ENCODE data around the gene WHRN.

Gene WHRN

DNA sequence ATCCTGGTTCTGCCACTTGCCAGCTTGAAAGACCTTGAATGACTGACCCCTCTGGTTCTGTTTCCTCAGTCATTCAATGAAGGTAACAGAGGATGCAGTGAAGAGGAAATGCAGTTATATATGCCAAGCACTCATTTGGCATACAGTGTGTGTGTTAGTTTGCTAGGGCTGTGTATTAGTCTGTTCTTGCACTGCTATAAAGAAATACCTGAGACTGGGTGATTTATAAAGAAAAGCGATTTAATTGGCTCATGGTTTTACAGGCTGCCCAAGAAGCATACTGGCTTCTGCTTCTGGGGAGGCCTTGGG, 8.6 kb upstream of the WHRN start:
- DNase-seq (ENCODE audit: low spot score): no peak

GRCh38 chr9:114513055-114513958, 8.0 kb upstream of the WHRN start:
- DNase-seq (ENCODE audit: low spot score): no peak

DNA sequence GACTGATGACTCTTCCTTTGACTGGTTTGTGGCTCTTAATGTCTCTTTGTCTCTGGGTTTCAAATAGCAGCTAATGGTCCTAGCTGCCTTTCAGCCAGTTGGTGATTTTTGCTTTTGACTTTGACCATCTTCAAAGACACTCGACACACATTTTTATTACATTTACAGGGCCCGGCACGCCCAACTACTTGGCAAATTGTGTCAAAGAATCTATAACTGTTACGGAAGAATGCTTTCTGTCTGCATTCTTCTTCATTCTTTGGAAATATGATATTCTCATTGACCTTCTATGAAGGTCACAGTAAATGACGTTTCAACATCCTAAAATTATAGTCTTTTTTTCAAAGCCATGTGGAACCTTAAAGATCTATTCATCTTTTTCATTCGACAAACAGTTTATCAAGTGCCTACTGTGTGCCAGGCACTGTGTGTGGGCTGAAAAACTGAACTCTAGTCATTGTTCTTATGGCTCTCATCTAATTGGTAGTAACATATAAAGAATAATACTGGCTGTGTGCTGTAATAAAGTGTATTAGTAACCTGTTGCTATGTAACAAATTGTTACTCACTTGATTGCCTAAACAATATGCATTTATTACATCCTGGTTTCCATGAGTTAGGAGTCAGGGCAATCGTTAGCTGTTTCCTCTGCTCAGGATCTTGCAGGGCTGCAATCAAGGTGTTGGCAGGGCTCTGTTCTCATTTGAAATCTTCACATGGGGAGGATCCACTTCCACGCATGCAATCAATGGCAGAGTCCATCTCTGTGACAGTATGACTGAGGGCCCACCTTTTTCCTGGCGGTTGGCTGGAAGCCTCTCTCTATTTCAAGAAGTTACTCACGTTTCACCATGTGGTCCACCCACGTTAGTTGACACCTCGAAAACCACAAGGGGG, 7.0 kb upstream of the WHRN start:
- no peak for DNase-seq (ENCODE audit: low spot score)

- DNase-seq (ENCODE audit: low spot score): peak; percentile 46
Measured at GRCh38 chr9:114507726-114508125, 2.5 kb upstream of the WHRN start.

GRCh38 chr9:114506082-114506390, 763 bp upstream of the WHRN start:
- DNase-seq (ENCODE audit: low spot score): no peak

DNA sequence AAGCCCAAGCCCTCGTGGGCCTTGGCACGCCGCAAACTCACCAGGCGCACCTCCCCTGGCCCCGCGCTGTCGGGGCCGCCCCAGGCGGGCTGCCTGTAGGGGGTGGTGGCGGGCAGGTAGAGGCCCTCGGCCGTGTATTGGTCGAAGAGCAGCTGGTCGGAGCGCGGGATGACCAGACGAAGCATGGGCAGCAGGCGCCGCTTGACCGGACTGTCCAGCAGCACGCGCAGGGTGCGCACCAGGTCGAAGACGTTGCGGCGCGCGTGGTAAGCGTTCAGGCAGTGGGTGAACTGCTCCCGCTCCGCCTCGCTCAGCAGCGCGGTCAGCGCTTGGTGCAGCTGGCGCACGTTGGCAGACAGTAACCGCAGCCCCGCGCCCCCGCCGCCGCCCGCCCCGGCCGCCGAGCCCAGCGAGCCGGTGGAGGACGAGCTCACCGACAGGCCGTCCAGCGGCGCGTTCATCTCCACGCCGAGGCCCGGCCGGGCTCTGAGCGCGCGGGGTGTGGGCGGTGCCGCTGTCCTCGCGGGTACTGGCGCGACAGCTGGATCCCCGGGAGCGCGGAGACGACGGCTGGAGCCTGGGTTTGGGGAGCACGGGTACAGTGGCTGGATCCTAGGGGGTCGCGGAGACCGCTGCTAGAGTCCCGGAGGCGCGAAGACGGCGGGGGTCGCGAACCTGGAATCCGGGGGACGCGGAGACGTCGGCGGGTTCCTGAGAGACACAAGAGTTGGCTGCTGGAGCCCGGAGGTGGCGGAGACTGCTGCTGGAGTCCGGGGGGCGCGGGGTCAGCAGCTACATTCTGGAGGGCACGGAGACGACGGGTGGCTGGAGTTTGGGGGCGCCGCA, 709 bp downstream of the WHRN start:
- DNase-seq (ENCODE audit: low spot score): peak; percentile 61

- DNase-seq (ENCODE audit: low spot score): no peak
Measured at GRCh38 chr9:114503522-114504340, 1.5 kb downstream of the WHRN start.

- DNase-seq (ENCODE audit: low spot score): no peak
Measured at GRCh38 chr9:114503009-114503408, 2.3 kb downstream of the WHRN start.

DNA sequence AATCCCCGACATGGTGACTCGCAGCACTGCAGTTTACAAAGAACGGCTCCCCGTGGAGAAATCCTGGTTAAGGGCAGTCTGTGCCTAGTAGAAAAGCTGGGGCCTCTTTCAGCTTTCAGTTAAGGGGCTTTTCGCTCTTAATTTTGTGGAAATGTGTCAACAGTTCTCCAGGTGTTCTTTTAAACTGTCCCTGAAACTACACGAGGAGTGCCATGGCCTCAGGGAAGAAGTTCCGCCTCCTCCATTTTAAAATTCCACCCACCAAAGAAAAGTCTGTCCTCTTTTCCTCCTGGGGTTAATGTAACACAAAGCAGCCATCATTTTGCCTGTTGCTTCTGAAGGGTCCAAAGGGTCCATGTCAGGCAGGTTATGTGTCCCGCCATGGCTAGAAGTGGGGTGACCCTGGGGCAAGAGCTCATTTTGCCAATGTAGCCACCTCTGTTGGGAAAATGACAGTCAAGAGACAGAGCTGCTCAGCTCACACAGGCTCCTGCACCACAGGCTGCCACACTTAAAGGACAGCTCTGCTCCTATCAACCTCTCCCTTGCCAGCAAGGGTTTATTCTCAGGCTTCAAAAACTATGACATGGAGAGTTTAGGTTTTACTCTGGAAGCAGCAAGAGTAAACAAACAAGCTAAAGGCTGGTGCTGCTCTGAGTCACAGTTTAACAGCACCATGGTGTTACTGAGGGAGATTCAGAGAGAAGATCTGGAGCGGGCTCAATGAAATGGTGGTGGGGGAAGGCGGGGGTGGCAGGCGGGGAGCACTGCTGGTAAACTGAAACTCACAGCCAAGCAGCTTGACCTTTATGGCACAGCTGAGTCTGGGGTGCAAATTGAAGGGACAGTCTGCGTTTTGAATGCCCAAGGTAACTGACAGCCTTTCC, 3.2 kb downstream of the WHRN start:
- DNase-seq (ENCODE audit: low spot score): no peak

DNA sequence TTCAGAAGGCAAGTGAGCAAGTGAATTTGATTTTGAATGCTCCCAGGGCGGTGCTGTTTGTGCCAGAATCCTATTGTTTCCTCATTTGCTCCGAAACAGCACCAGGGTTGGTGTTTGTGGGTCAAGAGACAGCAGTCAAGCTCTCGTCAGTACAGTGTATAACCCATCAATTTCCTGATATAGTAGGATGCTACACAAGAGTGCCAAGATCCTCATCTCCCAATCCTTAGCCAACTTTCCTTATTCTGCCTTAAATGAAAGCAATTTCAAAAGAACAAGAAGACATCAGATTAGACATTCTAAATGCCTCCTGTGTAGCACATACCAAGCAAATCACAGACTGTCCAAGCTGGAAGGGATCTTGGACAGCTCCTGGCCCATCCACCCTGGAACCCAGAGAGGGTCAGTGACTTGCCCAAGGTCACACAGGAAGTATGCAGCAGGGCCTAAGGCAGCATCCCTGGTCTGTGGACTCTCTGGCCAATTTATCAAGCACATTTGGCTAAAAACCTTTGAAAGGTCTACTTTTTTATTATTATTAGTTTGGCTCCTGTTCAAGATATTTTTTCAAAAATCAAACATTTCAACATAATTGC, 4.5 kb downstream of the WHRN start:
- DNase-seq (ENCODE audit: low spot score): no peak

DNA sequence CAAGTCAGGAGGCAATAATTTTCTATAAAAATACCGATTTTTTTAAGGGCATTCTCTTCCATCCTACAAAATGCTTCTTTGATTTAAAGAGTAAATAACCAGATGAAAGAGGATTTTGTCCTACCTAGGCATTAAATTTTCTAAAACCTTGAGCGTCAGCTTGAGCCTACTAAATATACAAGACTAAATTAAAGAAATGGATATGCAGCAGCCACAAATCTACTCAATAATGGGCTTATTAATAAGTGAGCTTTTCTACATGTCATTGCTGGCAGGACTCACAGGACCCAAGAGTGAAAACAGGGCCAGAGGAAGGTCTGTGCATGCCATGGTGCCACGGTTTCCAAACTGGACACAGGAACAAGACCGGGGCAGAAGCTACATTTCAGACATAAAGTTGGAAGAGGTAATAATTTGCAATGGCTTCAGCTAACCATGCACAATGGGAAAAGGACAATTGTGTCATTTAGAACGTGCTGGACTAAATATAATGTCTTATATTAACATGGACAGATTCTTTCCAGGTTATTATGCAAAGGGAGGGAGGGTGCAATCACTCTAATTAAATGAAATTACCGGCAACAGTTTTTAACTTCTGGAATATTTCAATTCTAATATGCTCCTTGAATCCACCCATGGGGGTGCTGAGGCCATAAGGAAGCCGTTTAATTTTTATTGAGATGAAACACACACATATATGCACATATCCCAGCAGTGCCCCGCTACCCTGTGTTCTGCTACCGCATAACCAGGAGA, 5.2 kb downstream of the WHRN start:
- no peak for DNase-seq (ENCODE audit: low spot score)

DNA sequence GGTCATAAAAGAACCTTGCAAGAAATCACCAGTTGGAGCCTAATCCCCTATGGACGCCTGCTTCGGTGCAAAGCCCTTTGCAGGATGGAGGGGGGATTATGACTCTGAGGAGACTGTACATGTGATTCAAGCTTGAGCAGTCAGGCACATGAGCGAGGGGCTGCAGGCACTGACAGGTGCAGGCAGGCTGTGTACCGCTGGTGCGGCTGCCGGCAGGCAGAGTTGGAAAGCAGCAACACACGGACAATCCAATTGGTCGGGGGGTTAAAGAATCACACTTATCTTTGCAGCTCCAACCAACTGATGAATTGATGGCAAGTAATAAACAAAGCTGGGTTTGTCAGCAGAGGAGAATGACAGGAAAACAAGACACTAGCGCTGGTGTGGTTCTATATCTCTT, 5.7 kb downstream of the WHRN start:
- DNase-seq (ENCODE audit: low spot score): peak; percentile 67

- DNase-seq (ENCODE audit: low spot score): no peak
Measured at GRCh38 chr9:114497727-114498382, 7.4 kb downstream of the WHRN start.

DNA sequence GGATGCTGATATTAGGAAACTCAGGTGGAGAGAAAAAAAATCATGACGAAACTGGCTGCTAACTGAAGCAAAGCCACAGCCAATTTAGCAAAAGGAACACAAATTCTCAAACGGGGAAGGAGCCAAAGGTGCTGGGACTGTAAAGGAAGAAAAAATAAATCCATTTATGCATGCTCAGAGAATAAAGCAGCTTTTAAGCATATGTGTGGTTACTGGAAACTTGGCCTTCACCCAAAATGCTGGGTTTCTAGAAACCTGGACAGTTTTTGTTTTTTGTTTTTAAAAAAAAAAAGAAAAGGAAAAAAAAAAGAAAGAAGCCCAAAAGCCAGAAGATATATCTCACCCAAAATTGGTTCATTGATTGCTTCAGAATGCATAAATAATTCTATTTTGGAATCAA, 8.0 kb downstream of the WHRN start:
- no peak for DNase-seq (ENCODE audit: low spot score)

- DNase-seq (ENCODE audit: low spot score): no peak
Measured at GRCh38 chr9:114496011-114496410, 9.3 kb downstream of the WHRN start.

- DNase-seq (ENCODE audit: low spot score): no peak
Measured at GRCh38 chr9:114494776-114495569, 10.3 kb downstream of the WHRN start.

DNA sequence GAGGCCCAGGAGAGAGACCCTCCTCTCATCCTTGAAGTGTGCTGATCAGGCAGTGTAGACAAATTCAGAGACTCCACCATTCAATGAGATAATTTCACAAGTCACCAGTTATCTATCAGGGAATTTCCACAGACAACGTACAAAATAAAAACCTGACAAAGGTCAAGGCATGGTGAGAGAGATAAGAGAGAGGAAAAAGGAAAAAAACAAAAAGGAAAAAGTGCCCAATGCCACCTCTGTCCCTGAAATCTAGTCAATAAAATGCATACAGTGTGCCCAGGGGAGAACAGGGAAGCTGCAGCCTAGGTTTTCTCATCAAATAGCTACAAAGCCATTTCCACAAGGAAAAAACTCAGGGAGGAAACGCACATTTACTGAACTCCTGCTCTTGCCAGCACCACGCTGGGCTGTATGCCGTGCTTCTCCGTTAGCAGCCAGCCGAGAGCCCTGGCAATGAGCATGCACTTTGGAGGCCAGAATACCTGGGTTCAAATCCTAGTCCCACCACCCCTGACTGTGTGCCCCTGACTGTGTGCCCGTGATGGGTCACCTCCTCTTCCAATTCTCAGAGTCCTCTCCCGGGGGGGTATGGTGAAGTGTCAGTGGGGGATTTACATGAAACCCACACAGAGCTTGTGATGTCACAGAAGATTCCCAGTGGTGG, 11.6 kb downstream of the WHRN start:
- DNase-seq (ENCODE audit: low spot score): no peak

- no peak for DNase-seq (ENCODE audit: low spot score)
Measured at GRCh38 chr9:114492991-114493390, 12.3 kb downstream of the WHRN start.

Measured in D341Med (cell line).